ENCODE measurements around the gene MXRA8. TPM values are rescaled to one million over a fixed set of nuclear protein-coding genes. Genes with fewer than 3 reads are reported as not detected.

MXRA8 gene
- total and polyA plus RNA-seq, 8 donors = 1.6 to 35.8 (median 11.7) TPM

DNA sequence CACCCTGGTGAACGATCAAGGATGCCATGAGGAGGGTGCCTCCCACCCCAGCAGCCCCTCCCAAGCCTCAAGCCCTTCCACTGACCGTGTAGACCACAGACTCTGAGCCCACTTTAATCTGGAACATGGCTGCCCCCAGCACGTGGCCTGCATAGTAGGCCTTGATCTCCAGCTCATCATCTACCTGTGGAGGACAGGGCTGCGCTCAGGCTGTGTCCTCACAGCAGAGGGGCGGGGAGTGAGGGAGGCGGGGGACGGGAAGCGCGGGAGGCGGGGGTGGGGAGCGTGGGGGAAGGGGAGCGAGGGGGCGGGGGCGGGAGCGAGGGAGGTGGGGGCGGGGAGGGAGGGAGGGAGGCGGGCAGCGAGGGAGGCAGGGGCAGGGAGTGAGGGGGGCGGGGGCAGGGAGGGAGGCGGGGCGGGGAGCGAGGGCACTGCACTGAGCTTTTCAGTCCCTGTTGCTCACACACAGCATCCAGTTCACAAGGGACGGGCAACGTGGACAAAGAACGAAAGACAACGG is 42.9 kb downstream of the MXRA8 start:
- DNase-seq (no peak), ATAC-seq (no peak), FAIRE-seq (no peak)
- 84 to 86% methylated on average over 13 to 19 of the region's 26 CpGs for WGBS, 2 donors
- Histone ChIP-seq H3K4me1 (peaks cover 0 to 12% (median 11%) of the 10 kb centered on the region in 3 donors), H3K36me3 (peaks cover 0 to 38% (median 21%) of the 10 kb centered on the region in 3 donors), H3K27me3 (no peaks in the 10 kb centered on the region), H3K27ac (no peak overlapping the region), H3K9me3 (no peaks in the 10 kb centered on the region), H3K4me3 (no peak overlapping the region)
- intact Hi-C loops (cut with DNase I) = no loop called here
- TF ChIP-seq, protein P1, sequence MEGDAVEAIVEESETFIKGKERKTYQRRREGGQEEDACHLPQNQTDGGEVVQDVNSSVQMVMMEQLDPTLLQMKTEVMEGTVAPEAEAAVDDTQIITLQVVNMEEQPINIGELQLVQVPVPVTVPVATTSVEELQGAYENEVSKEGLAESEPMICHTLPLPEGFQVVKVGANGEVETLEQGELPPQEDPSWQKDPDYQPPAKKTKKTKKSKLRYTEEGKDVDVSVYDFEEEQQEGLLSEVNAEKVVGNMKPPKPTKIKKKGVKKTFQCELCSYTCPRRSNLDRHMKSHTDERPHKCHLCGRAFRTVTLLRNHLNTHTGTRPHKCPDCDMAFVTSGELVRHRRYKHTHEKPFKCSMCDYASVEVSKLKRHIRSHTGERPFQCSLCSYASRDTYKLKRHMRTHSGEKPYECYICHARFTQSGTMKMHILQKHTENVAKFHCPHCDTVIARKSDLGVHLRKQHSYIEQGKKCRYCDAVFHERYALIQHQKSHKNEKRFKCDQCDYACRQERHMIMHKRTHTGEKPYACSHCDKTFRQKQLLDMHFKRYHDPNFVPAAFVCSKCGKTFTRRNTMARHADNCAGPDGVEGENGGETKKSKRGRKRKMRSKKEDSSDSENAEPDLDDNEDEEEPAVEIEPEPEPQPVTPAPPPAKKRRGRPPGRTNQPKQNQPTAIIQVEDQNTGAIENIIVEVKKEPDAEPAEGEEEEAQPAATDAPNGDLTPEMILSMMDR (IDR thresholded peaks at IDR 0.05) = no peak

DNA sequence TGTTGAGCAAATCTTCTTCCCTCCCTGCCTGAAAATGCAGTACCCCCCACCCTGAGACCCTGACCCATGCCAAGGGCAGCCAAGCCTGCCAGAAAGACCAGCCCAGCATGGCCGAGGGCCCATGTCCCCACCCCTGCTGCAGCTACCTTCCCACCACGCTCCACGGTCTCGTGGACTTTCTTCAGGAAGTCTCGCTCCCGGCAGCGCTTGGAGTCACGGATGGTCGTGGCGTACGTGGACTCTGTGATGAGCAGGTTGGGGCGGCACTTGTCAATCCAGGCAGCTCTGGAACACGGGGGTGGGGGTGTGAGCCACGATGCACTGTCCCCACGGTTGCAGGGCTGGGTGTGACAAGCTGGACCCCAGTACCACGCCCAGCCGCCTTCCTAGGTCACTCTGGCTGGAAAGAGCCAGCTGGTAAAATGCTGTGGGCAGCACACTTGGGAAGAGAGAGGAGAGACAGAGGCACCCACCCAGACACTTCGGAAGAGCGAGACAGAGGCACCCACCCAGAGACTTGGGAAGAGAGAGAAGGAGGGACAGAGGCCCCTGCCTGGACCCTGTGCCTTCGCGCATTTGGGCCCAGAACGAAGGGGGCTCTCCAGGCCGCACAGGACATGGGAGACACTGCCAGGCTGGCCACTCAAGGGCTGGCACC is 43.5 kb downstream of the MXRA8 start:
- peaks cover 0 to 38% (median 21%) of the 10 kb centered on the region in 3 donors for H3K36me3 ChIP-seq
- no peaks in the 10 kb centered on the region for H3K9me3 ChIP-seq
- no peak overlapping the region for H3K27ac ChIP-seq
- FAIRE-seq (no peak), ATAC-seq (no peak), DNase-seq (no peak)
- H3K27me3 ChIP-seq = no peaks in the 10 kb centered on the region
- intact Hi-C loops (cut with DNase I) = no loop called here
- H3K4me3 ChIP-seq = no peak overlapping the region
- TF ChIP-seq, protein P1 (IDR thresholded peaks at IDR 0.05) = no peak
- WGBS, 2 donors = 89 to 91% methylated on average over 23 of the region's 23 CpGs
- peaks cover 0 to 12% (median 11%) of the 10 kb centered on the region in 3 donors for H3K4me1 ChIP-seq

DNA sequence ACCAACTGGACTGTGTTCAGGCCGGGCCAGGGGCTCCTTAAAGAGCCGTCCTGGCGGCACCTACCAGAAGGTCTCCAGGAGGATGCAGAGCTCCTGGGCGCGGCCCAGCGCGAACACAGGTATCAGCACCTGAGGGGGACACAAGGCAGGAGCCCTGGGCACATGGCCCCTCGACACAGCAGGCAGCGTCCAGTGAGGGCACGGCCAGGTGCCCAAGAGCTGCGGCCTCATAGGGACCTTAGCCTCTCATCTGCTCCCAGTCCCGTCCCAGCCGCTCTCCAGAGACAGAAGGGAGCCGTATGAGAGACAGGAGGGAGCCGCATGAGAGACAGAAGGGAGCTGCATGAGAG is 44.1 kb downstream of the MXRA8 start:
- no peak overlapping the region for H3K4me3 ChIP-seq
- ATAC-seq = no peak
- 92 to 97% methylated on average over 15 of the region's 15 CpGs for WGBS, 2 donors
- no peak overlapping the region for H3K27ac ChIP-seq
- H3K9me3 ChIP-seq = no peaks in the 10 kb centered on the region
- intact Hi-C loops (cut with DNase I) = no loop called here
- no peak for FAIRE-seq
- TF ChIP-seq, protein P1 (IDR thresholded peaks at IDR 0.05) = no peak
- no peak for DNase-seq
- H3K4me1 ChIP-seq = peaks cover 0 to 17% (median 11%) of the 10 kb centered on the region in 3 donors
- H3K27me3 ChIP-seq = no peaks in the 10 kb centered on the region
- H3K36me3 ChIP-seq = peaks cover 0 to 38% (median 21%) of the 10 kb centered on the region in 3 donors

DNA sequence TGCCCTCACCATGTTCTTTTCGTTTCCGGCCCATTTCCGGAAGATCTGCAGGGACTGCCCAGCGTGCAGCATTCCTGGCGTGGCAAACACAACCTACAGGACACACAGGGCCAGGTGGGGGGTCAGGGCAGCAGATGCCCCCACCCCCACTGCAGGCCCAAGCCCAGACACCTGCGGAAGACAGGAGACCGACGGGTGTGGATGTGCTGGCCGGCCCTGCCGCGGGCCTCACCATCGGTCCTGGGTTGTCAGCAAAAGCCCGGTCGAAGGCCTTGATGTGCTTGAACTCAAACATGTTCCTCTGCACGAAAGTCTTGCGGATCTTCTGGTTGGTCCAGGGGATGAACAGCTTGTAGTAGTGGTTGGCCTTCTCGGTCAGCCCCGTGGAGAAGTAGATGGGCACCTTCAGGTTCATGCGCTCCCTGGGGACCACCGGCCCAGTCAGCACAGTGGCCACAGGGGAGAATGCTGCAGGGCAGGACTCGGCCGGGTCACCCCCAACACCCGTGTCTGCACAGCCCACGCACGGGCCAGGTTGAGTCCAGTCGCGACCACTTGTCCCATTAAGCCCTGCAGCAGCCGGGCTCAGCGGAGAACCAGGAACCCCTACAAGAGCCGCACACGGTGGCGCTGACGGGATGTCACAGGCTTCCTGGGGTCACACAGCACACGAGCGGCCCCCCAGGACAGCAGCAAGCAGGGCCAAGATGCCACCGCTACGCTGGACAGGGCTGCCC is 44.7 kb downstream of the MXRA8 start:
- 88 to 90% methylated on average over 35 to 37 of the region's 37 CpGs for WGBS, 2 donors
- no peaks in the 10 kb centered on the region for H3K9me3 ChIP-seq
- no peak for FAIRE-seq
- H3K4me1 ChIP-seq = peaks cover 0 to 15% (median 11%) of the 10 kb centered on the region in 3 donors
- intact Hi-C loops (cut with DNase I) = no loop called here
- TF ChIP-seq, protein P1 (IDR thresholded peaks at IDR 0.05) = no peak
- H3K36me3 ChIP-seq = peaks cover 0 to 38% (median 21%) of the 10 kb centered on the region in 3 donors
- H3K4me3 ChIP-seq = no peak overlapping the region
- ATAC-seq = no peak
- no peak overlapping the region for H3K27ac ChIP-seq
- H3K27me3 ChIP-seq = no peaks in the 10 kb centered on the region
- no peak for DNase-seq
